ENCODE data around the gene MMS19. TPM values are rescaled to one million over a fixed set of nuclear protein-coding genes. Genes with fewer than 3 reads are reported as not detected.
A peak's percentile ranks its signal among the peaks of the same experiment; 100 is the strongest.

MMS19 gene
- total RNA-seq, 1 experiment from 2014 or later = 105 TPM

DNA sequence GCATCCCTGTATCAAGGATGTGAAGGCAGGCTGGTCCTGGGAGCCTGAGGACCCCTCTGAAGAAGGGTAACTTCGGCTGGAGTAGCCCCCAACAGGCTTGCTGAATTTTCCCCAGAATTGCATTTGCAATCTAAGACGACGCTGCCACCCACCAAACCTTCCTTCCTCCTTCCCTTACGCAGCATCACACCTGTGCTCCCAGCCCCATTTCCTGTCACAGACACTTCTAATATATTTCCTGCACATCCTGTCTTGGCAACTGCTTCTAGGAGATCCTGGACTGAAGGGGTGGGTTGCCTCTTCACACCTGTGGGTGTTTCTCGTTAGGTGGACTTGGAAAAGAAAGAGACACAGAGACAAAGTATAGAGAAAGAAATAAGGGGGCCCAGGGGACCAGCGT, 81.7 kb downstream of the MMS19 start:
- no peak overlapping the region for H3K4me3 ChIP-seq (ENCODE audit: low read depth, low read length)
- TF ChIP-seq, protein P1, sequence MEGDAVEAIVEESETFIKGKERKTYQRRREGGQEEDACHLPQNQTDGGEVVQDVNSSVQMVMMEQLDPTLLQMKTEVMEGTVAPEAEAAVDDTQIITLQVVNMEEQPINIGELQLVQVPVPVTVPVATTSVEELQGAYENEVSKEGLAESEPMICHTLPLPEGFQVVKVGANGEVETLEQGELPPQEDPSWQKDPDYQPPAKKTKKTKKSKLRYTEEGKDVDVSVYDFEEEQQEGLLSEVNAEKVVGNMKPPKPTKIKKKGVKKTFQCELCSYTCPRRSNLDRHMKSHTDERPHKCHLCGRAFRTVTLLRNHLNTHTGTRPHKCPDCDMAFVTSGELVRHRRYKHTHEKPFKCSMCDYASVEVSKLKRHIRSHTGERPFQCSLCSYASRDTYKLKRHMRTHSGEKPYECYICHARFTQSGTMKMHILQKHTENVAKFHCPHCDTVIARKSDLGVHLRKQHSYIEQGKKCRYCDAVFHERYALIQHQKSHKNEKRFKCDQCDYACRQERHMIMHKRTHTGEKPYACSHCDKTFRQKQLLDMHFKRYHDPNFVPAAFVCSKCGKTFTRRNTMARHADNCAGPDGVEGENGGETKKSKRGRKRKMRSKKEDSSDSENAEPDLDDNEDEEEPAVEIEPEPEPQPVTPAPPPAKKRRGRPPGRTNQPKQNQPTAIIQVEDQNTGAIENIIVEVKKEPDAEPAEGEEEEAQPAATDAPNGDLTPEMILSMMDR (IDR thresholded peaks at IDR 0.05; ENCODE audit: insufficient read depth in 1 of 2, low read depth in 1 of 2, low read length in 1 of 2, severe bottlenecking in 1 of 2, unreplicated experiment in 1 of 2) = no peak
- ChIA-PET POLR2A (no interaction called here), CTCF (no interaction called here)
- no peaks in the 10 kb centered on the region for H3K36me3 ChIP-seq (ENCODE audit: control insufficient read depth, insufficient read depth, low read length)
- intact Hi-C loops (cut with micrococcal nuclease; ENCODE audit: unreplicated experiment) = no loop called here
- Mint-ChIP-seq H3K4me3 (ENCODE audit: unreplicated experiment) (no peak overlapping the region), H3K27me3 (ENCODE audit: insufficient read depth, unreplicated experiment) (no peaks in the 10 kb centered on the region), H3K27ac (ENCODE audit: unreplicated experiment) (no peak overlapping the region), H3K9me3 (ENCODE audit: unreplicated experiment) (no peaks in the 10 kb centered on the region), H3K4me1 (ENCODE audit: low read depth, unreplicated experiment) (peaks cover 14% of the 10 kb centered on the region), H3K36me3 (ENCODE audit: insufficient read depth, unreplicated experiment) (no peaks in the 10 kb centered on the region)
- no peaks in the 10 kb centered on the region for H3K9me3 ChIP-seq
- H3K4me1 ChIP-seq = peaks cover 9% of the 10 kb centered on the region
- H3K27me3 ChIP-seq (replicated peaks; ENCODE audit: control insufficient read depth, insufficient read depth, low read length) = no peaks in the 10 kb centered on the region
- DNase-seq = no peak
- BruUV-seq (replicated peaks) = no TSS peak

DNA sequence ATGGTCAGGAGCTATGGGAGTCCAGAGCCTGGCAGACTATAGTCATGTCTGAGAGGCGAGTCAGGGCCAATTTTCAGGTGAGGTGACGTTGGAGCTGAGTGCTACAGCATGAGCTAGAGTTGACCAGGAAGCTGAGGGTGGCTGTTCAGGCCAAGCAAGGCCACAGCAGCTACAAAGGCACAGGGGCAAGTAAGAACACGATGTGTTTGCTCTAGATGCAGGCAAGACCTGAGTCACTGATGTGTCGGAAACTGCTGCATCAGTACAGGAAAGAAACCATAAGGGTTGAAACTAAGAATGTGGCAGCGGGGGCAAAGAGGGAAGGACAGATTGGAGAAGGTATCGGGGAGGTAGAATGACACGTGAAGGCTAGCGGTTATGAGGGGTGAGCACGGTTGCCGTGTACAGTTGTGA, 85.3 kb downstream of the MMS19 start:
- peaks cover 12% of the 10 kb centered on the region for H3K4me1 ChIP-seq
- H3K9me3 Mint-ChIP-seq (ENCODE audit: unreplicated experiment) = no peaks in the 10 kb centered on the region
- DNase-seq = no peak
- H3K36me3 ChIP-seq (ENCODE audit: control insufficient read depth, insufficient read depth, low read length) = no peaks in the 10 kb centered on the region
- POLR2A ChIA-PET = no interaction called here
- H3K36me3 Mint-ChIP-seq (ENCODE audit: insufficient read depth, unreplicated experiment) = peaks cover 5% of the 10 kb centered on the region
- TF ChIP-seq, protein P1 (IDR thresholded peaks at IDR 0.05; ENCODE audit: insufficient read depth in 1 of 2, low read depth in 1 of 2, low read length in 1 of 2, severe bottlenecking in 1 of 2, unreplicated experiment in 1 of 2) = no peak
- no peaks in the 10 kb centered on the region for H3K9me3 ChIP-seq
- intact Hi-C loops (cut with micrococcal nuclease; ENCODE audit: unreplicated experiment) = no loop called here
- no peaks in the 10 kb centered on the region for H3K27me3 ChIP-seq (replicated peaks; ENCODE audit: control insufficient read depth, insufficient read depth, low read length)
- CTCF ChIA-PET = interaction anchor here (1.2 kb wide), 1 partner anchor 12 kb away, joined by 3 read pairs; the partner anchor contains the start of gene RRP12
- no peak overlapping the region for H3K4me3 ChIP-seq (ENCODE audit: low read depth, low read length)
- no peaks in the 10 kb centered on the region for H3K27me3 Mint-ChIP-seq (ENCODE audit: insufficient read depth, unreplicated experiment)
- peaks cover 14% of the 10 kb centered on the region for H3K4me1 Mint-ChIP-seq (ENCODE audit: low read depth, unreplicated experiment)
- no peak overlapping the region for H3K4me3 Mint-ChIP-seq (ENCODE audit: unreplicated experiment)
- no peak overlapping the region for H3K27ac Mint-ChIP-seq (ENCODE audit: unreplicated experiment)
- BruUV-seq (replicated peaks) = no TSS peak

DNA sequence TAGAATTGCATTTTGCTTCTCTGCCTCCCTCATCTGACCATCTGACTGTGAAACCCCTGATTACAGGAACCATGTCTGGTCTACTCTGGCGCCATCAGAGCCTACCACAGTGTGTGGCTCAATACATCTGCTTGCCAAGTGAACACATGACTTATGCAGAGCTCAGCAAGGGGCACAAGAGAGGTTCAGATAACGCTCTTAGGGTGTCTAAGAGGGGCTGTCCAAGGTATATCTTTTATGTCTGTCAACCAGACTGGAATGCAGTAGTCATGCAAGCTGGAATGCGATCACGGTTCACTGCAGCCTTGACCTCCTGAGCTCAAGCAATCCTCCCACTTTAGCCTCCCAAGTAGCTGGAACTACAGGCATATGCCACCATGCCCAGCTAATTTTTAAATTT, 86.8 kb downstream of the MMS19 start:
- H3K27ac Mint-ChIP-seq (ENCODE audit: unreplicated experiment) = no peak overlapping the region
- ChIA-PET POLR2A (no interaction called here), CTCF (interaction anchor here (1.1 kb wide), 1 partner anchor 10 kb away, joined by 6 read pairs; the partner anchor contains the start of gene RRP12)
- intact Hi-C loops (cut with micrococcal nuclease; ENCODE audit: unreplicated experiment) = no loop called here
- H3K4me3 Mint-ChIP-seq (ENCODE audit: unreplicated experiment) = no peak overlapping the region
- no peak overlapping the region for H3K4me3 ChIP-seq (ENCODE audit: low read depth, low read length)
- no peaks in the 10 kb centered on the region for H3K36me3 ChIP-seq (ENCODE audit: control insufficient read depth, insufficient read depth, low read length)
- H3K27me3 Mint-ChIP-seq (ENCODE audit: insufficient read depth, unreplicated experiment) = no peaks in the 10 kb centered on the region
- BruUV-seq (replicated peaks) = no TSS peak
- peaks cover 10% of the 10 kb centered on the region for H3K4me1 ChIP-seq
- DNase-seq = peak; percentile 41 to 58
- no peaks in the 10 kb centered on the region for H3K9me3 Mint-ChIP-seq (ENCODE audit: unreplicated experiment)
- TF ChIP-seq, protein P1 (IDR thresholded peaks at IDR 0.05; ENCODE audit: insufficient read depth in 1 of 2, low read depth in 1 of 2, low read length in 1 of 2, severe bottlenecking in 1 of 2, unreplicated experiment in 1 of 2) = no peak
- H3K27me3 ChIP-seq (replicated peaks; ENCODE audit: control insufficient read depth, insufficient read depth, low read length) = no peaks in the 10 kb centered on the region
- peaks cover 7% of the 10 kb centered on the region for H3K4me1 Mint-ChIP-seq (ENCODE audit: low read depth, unreplicated experiment)
- H3K9me3 ChIP-seq = no peaks in the 10 kb centered on the region
- H3K36me3 Mint-ChIP-seq (ENCODE audit: insufficient read depth, unreplicated experiment) = peaks cover 10% of the 10 kb centered on the region
